ENCODE data around the gene SRSF10.

Gene SRSF10

GRCh38 chr1:23979881-23980727 lies at the start of gene SRSF10:
TSS of gene SRSF10 (minus strand) at chr1:23980327. CDS start at chr1:23980255, 72 bp downstream.
- H3K4me3 ChIP-seq (ENCODE audit: low read depth, low read length): peak within 1 kb of the TSS; percentile 90
- no peak for TF ChIP-seq CTCF (IDR thresholded peaks at IDR 0.05; ENCODE audit: low read depth, low read length, missing control alignments)
- peak; percentile 97 for DNase-seq (ENCODE audit: low read depth)

- no peak overlapping the region for H3K4me3 ChIP-seq (ENCODE audit: low read depth, low read length)
- TF ChIP-seq CTCF (IDR thresholded peaks at IDR 0.05; ENCODE audit: low read depth, low read length, missing control alignments): peak; percentile 46
- DNase-seq (ENCODE audit: low read depth): no peak
Measured at GRCh38 chr1:24027838-24028468, 47.8 kb upstream of the SRSF10 start.

GRCh38 chr1:24022581-24023361 lies 42.6 kb upstream of the SRSF10 start:
- no peak overlapping the region for H3K4me3 ChIP-seq (ENCODE audit: low read depth, low read length)
- no peak for DNase-seq (ENCODE audit: low read depth)
- TF ChIP-seq CTCF (IDR thresholded peaks at IDR 0.05; ENCODE audit: low read depth, low read length, missing control alignments): no peak

GRCh38 chr1:24021403-24022266 lies 41.5 kb upstream of the SRSF10 start:
- no peak overlapping the region for H3K4me3 ChIP-seq (ENCODE audit: low read depth, low read length)
- DNase-seq (ENCODE audit: low read depth): no peak
- TF ChIP-seq CTCF (IDR thresholded peaks at IDR 0.05; ENCODE audit: low read depth, low read length, missing control alignments): no peak

GRCh38 chr1:24020470-24020869 lies 40.3 kb upstream of the SRSF10 start:
- no peak for DNase-seq (ENCODE audit: low read depth)
- H3K4me3 ChIP-seq (ENCODE audit: low read depth, low read length): no peak overlapping the region
- TF ChIP-seq CTCF (IDR thresholded peaks at IDR 0.05; ENCODE audit: low read depth, low read length, missing control alignments): no peak

- DNase-seq (ENCODE audit: low read depth): no peak
- H3K4me3 ChIP-seq (ENCODE audit: low read depth, low read length): no peak overlapping the region
- TF ChIP-seq CTCF (IDR thresholded peaks at IDR 0.05; ENCODE audit: low read depth, low read length, missing control alignments): no peak
Measured at GRCh38 chr1:24020025-24020424, 39.9 kb upstream of the SRSF10 start.

Measured in GM12864 (cell line).